WI38 (cell line): Measurements from ENCODE around the gene MARCO.

Experiments used
- H3K4me3 ChIP-seq: 2 replicates; pipeline ENCODE4 v1.5.1; 2011; ENCODE audit warnings: low read depth, mild to moderate bottlenecking, control low read depth, low read length
- CTCF ChIP-seq: IDR thresholded peaks from 2 replicates; pipeline ENCODE4 v1.5.1; 2012; ENCODE audit warnings: low read depth, mild to moderate bottlenecking, control low read depth, low read length

MARCO gene

GRCh38 chr2:119004602-119005001, 62.6 kb downstream of the MARCO start:
- TF ChIP-seq CTCF, result no peak

GRCh38 chr2:119005051-119005450, 63.1 kb downstream of the MARCO start:
- TF ChIP-seq CTCF, result no peak
- H3K4me3 ChIP-seq, result no peak overlapping the region

More at GRCh38 chr2:119004602-119005001, 62.6 kb downstream of the MARCO start:
- H3K4me3 ChIP-seq, result no peak overlapping the region

- TF ChIP-seq CTCF, result no peak
Measured at GRCh38 chr2:119005555-119005954, 63.6 kb downstream of the MARCO start.

GRCh38 chr2:119006441-119006840, 64.4 kb downstream of the MARCO start:
- H3K4me3 ChIP-seq, result no peak overlapping the region
- TF ChIP-seq CTCF, result no peak

More at GRCh38 chr2:119005555-119005954, 63.6 kb downstream of the MARCO start:
- no peak overlapping the region for H3K4me3 ChIP-seq

- H3K4me3 ChIP-seq, result no peak overlapping the region
- TF ChIP-seq CTCF, result no peak
Measured at GRCh38 chr2:119008108-119008507, 66.1 kb downstream of the MARCO start.

- H3K4me3 ChIP-seq, result no peak overlapping the region
- no peak for TF ChIP-seq CTCF
Measured at GRCh38 chr2:119009110-119009509, 67.1 kb downstream of the MARCO start.

- no peak for TF ChIP-seq CTCF
- no peak overlapping the region for H3K4me3 ChIP-seq
Measured at GRCh38 chr2:119010336-119010735, 68.3 kb downstream of the MARCO start.
